GM06990 (cell line): ENCODE data around the gene CDK9.

ENCODE experiments used
- DNase-seq: peaks from one replicate; pipeline ENCODE4 v3.0.0-alpha.2; 2011; ENCODE audit not compliant: insufficient read length; ENCODE audit errors: extremely low read depth
- H3K27me3 ChIP-seq: replicated peaks from 2 replicates; pipeline ENCODE4 v1.6.0; 2011; ENCODE audit warnings: low read length; ENCODE audit not compliant: control insufficient read depth, insufficient read depth
- H3K36me3 ChIP-seq: 2 replicates; pipeline ENCODE4 v1.5.1; 2011; ENCODE audit warnings: low read length; ENCODE audit not compliant: control insufficient read depth, insufficient read depth
- H3K4me3 ChIP-seq: replicated peaks from 2 replicates; pipeline ENCODE4 v1.5.1; 2011; ENCODE audit warnings: low read depth, mild to moderate bottlenecking, control low read depth, low read length
- TF ChIP-seq, protein P1 (sequence below): IDR thresholded peaks from 2 replicates; pipeline ENCODE4 v1.5.1; 2011; ENCODE audit warnings: low read length, control low read depth, mild to moderate bottlenecking, inconsistent platforms; ENCODE audit not compliant: insufficient read depth, poor library complexity, severe bottlenecking

CDK9 gene

DNA sequence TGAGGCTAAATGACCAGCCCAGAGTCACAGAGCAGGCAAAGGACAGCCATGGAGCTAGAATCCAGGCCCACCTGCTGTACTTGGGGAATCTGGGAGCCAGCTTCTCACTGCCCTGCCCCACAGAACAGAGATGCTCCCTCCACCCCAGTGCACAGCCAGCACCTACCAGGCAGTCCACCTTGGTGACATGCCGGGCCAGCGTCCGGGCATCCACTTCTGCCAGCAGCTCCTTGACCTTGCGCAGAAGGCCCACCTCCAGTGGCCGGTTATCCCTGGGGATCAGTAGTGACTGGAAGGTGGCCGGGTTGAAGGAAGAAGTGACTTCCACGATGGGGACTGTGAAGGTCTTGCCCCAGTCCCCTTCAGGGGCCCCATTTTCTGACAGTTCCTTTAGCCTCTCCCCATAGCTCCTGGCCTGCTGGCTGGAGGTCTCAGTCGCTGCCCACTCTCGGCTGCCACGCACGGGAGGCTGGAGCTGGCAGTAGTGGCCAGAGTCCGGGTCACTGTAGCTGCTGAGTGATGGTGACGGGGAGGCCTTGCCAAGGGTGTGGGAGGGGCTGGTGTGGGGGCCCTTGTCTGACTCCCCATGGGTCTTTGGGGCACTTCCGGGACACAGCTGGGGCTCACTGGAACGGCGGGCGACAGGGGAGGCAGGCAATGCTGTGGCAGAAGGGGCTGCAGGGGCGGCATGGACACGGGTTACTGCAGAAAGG, 41.3 kb upstream of the CDK9 start:
- H3K36me3 ChIP-seq: peaks cover 42% of the 10 kb centered on the region
- H3K27me3 ChIP-seq: no peaks in the 10 kb centered on the region
- H3K4me3 ChIP-seq: no peak overlapping the region

DNA sequence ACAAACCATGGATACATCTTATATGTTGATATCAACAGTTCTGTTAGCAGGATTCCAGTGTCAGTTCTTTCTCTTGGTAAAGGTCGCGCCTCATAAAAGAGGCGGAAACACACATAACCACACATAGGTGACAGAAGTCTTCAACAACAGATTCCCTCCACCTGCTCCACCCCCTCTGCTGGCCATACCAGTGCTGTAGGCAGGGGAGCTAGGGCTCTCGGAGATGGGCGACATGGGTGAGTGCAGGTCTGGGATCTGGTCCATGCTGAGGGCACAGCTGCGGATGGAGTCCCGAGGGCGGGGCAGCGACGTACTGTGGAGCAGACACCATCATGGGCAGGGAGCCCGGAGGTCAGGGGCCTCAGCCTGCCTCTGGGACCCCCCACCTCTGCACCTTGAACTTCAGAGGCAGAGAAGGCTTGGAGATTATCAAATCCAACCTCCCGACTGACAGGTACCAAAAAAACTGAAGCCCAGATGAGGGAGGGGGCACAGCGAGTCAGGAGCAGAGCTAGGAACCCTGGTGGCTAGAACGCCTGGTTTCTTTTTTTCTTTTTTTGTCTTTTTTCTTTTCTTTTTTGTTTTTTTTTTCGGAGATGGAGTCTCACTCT, 38.8 kb upstream of the CDK9 start:
- Histone ChIP-seq H3K4me3 (no peak overlapping the region), H3K36me3 (peaks cover 48% of the 10 kb centered on the region), H3K27me3 (no peaks in the 10 kb centered on the region)
- TF ChIP-seq, protein P1, sequence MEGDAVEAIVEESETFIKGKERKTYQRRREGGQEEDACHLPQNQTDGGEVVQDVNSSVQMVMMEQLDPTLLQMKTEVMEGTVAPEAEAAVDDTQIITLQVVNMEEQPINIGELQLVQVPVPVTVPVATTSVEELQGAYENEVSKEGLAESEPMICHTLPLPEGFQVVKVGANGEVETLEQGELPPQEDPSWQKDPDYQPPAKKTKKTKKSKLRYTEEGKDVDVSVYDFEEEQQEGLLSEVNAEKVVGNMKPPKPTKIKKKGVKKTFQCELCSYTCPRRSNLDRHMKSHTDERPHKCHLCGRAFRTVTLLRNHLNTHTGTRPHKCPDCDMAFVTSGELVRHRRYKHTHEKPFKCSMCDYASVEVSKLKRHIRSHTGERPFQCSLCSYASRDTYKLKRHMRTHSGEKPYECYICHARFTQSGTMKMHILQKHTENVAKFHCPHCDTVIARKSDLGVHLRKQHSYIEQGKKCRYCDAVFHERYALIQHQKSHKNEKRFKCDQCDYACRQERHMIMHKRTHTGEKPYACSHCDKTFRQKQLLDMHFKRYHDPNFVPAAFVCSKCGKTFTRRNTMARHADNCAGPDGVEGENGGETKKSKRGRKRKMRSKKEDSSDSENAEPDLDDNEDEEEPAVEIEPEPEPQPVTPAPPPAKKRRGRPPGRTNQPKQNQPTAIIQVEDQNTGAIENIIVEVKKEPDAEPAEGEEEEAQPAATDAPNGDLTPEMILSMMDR: no peak
- DNase-seq: no peak

More for the DNA sequence above, 41.3 kb upstream of the CDK9 start:
- DNase-seq: no peak
- TF ChIP-seq, protein P1: no peak

DNA sequence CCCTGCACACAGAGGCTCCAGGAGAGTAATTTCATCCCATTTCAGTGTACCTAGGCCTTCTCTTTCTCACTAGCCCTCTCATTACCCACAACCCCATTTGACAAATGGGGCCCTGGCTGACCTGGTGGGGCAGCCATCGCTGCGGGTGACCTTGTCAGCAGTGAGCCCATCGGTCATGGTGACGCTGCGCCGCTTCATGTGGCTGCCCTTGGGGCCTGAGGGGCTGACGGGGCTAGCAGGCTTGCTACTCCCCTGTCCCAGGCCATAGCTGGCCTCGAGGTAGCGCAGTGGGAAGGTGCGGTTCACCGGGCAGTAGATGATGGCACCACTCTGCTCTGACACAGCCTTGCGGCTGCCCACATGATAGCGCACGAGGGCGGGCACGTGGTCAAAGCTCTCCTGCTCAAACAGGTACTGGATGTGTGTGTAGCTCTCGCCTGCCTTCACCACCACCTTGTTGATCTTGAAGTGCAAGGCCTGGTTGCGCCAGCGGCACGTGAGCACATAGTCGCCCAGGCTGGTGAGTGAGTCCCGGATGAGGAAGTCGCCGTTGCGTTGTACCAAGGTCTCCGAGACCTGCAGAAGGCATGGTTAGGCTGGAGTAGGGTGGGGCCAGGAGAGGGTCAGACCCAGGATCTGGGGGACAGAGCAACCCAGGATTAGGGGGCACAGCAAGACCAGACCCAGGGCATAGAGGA, 36.6 kb upstream of the CDK9 start:
- Histone ChIP-seq H3K27me3 (no peaks in the 10 kb centered on the region), H3K4me3 (no peak overlapping the region), H3K36me3 (peaks cover 41% of the 10 kb centered on the region)
- TF ChIP-seq, protein P1: no peak
- no peak for DNase-seq

DNA sequence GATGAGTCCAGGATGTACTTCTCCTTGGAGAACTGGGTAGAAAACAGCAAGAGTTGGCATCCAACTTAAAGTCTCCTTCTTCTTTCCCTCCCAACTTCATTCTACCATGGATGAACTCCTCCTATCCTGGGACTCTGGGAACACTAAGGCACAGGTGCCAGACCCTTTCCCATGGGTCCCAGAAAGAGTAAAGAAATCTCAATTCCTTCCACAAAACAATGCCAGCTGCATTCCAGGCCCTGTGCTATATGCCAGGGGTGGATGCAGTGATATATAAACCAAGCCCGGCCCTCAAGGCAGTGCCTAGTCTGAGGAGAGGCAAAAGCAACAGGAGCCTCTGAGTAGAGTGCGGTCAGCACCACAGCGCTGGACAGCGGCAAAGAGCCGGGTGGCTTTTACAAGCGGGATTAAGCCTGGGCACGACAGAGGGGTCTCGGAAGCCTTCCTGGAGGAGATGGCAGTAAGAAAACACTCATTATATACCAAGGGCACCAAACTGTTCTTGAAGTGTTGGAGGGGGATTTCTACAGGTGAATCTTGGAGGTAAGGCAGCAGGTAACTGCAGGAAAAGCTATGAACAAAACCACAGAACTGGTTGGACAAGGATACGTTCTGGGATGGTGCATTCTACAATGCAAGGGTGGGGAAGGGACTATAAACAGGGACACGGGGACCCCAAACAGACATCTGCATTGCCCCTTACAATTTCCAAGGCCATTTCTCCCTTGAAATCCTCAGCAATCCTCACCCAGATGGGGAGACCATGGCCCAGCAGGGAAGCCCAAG, 34.4 kb upstream of the CDK9 start:
- H3K27me3 ChIP-seq: no peaks in the 10 kb centered on the region
- H3K4me3 ChIP-seq: no peak overlapping the region
- peaks cover 31% of the 10 kb centered on the region for H3K36me3 ChIP-seq
- TF ChIP-seq, protein P1: no peak
- DNase-seq: no peak

DNA sequence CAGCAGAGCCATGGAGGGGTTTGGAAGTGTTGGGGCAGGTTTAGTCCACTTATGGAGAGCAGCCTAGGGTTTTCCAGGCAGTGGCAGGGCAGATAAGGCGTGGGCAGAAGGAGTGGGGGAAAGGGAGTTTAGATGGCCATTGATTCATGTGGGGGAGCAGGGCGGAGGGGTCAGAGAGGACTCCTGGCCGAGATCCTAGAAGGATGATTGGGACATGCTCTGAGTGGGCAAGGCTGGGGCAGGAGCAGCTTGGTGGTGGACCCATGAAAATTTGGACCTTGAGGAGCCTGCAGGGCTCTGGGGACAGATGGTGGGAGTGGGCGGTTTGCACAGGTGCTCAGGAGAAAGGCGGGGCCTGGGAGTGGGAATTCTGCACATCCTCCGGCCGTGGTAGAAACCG, 32.7 kb upstream of the CDK9 start:
- TF ChIP-seq, protein P1: no peak
- H3K36me3 ChIP-seq: peaks cover 24% of the 10 kb centered on the region
- H3K4me3 ChIP-seq: no peak overlapping the region
- DNase-seq: no peak
- no peaks in the 10 kb centered on the region for H3K27me3 ChIP-seq
